Activated T-cell treated with anti-CD3 and anti-CD28 coated beads for 4 hours (primary cell): ENCODE data around the gene SYNPO.

ENCODE experiments used
- DNase-seq: peaks from one replicate; pipeline ENCODE4 v3.0.0-alpha.2; 2020

The SYNPO gene

GRCh38 chr5:150644514-150644913, 4.1 kb downstream of the SYNPO start:
- DNase-seq, result no peak

GRCh38 chr5:150645070-150645700, 4.7 kb downstream of the SYNPO start:
- no peak for DNase-seq

- no peak for DNase-seq
These were observed 7.1 kb downstream of the SYNPO start for GRCh38 chr5:150647275-150648251.

GRCh38 chr5:150648294-150649107, 8.0 kb downstream of the SYNPO start:
- DNase-seq, result no peak

- DNase-seq, result no peak
These were observed 8.9 kb downstream of the SYNPO start for GRCh38 chr5:150649108-150650020.

GRCh38 chr5:150650021-150651006, 9.9 kb downstream of the SYNPO start:
- no peak for DNase-seq

GRCh38 chr5:150651382-150651781, 10.9 kb downstream of the SYNPO start:
- no peak for DNase-seq

GRCh38 chr5:150651924-150652671, 11.6 kb downstream of the SYNPO start:
- DNase-seq, result no peak

GRCh38 chr5:150653145-150653761, 12.8 kb downstream of the SYNPO start:
- DNase-seq, result no peak

- DNase-seq, result no peak
These were observed 13.5 kb downstream of the SYNPO start for GRCh38 chr5:150653762-150654556.

- DNase-seq, result no peak
These were observed 14.8 kb downstream of the SYNPO start for GRCh38 chr5:150655221-150655620.

- DNase-seq, result peak; percentile 60
These were observed 16.0 kb downstream of the SYNPO start for GRCh38 chr5:150656191-150657132.

- DNase-seq, result no peak
These were observed 17.7 kb downstream of the SYNPO start for GRCh38 chr5:150658121-150658520.

GRCh38 chr5:150658699-150659265, 18.3 kb downstream of the SYNPO start:
- DNase-seq, result no peak

GRCh38 chr5:150659360-150660107, 19.1 kb downstream of the SYNPO start:
- no peak for DNase-seq

- DNase-seq, result no peak
These were observed 19.8 kb downstream of the SYNPO start for GRCh38 chr5:150660108-150660831.
